GM12875 (cell line): Measurements from ENCODE around the gene DIO1.

Source experiments
- H3K4me3 ChIP-seq: one replicate; pipeline ENCODE4 v1.5.1; 2011; ENCODE audit warnings: low read depth, low read length, control low read depth
- TF ChIP-seq, protein P1 (sequence below): IDR thresholded peaks from 2 replicates; pipeline ENCODE4 v1.5.1; 2011; ENCODE audit warnings: low read depth, mild to moderate bottlenecking, control low read depth, inconsistent platforms, low read length, moderate library complexity, borderline replicate concordance; ENCODE audit not compliant: insufficient read depth

Gene DIO1

DNA sequence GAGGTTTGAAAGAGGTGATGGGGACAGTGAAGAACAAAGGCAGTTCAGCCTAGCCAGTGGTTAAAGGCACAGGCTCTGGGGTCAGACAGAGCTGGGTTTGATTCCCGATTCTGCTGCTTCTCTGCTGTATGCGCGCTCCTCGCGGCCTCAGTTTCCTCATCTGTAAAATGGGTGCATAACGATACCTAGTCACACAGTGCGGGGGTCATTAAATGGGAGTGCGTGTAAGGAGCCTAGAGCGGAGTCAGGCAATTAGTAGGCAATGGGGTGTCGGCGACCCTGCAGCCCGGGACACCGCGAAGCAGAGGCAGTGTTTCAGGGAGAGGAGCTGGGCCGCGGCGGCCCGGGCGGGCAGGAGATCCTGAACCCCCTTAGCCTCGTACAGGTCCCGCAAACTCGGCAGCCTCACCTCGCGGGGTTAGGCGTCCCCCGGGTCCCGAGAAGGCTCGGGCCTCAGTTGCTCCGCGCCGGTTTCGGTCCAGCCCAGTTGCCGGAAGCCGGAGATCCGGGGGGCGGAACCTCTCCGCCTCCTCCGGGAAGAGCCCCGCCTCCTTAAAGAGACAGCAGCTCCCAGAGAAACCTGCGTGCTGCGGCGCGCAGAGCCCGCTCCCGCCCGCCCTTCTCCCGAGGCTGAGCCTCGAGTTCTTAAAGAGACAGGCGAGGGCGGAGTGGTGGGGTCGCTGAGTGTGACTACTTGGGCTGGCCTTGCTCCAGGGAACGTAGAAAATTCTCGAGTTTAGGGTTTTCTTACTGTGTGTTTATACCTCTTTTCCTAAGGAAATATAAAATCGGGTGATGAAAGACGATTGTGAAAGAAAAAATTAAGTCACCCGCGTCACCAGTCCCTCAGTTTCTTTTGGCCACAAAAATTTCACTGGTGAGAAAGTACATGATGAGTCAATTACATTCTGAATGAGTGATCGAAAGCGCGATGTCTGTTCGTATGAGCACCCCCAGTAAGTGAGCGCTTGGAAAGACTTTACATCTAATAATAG, 4.4 kb upstream of the DIO1 start, which contains the start of gene YIPF1:
Gene YIPF1 (minus strand): TSS at position 494 of the 995 bp plus-strand sequence. CDS start 860 bp downstream, outside the sequence.
- H3K4me3 ChIP-seq, result peak within 1 kb of the TSS; percentile 86
- TF ChIP-seq, protein P1, sequence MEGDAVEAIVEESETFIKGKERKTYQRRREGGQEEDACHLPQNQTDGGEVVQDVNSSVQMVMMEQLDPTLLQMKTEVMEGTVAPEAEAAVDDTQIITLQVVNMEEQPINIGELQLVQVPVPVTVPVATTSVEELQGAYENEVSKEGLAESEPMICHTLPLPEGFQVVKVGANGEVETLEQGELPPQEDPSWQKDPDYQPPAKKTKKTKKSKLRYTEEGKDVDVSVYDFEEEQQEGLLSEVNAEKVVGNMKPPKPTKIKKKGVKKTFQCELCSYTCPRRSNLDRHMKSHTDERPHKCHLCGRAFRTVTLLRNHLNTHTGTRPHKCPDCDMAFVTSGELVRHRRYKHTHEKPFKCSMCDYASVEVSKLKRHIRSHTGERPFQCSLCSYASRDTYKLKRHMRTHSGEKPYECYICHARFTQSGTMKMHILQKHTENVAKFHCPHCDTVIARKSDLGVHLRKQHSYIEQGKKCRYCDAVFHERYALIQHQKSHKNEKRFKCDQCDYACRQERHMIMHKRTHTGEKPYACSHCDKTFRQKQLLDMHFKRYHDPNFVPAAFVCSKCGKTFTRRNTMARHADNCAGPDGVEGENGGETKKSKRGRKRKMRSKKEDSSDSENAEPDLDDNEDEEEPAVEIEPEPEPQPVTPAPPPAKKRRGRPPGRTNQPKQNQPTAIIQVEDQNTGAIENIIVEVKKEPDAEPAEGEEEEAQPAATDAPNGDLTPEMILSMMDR, result no peak

DNA sequence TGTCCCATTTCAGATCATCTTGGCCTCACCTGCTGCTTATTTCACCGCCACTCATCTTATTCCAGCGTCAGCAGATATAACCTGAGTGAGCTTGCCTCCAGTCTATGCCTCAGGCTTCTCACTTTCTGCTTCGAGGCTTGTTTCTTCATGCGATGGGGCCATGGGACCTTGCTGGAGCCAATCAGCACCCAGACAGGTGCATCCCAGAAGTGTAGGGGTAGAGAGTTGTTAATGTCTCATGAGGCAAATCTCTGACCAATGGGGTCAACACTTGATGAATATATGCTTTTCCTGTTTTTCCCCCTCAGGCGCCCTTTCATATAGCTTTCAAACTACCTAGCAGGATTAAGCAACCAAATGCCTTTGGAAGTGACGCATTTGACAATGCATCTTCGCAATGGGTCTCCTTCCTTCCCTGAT, 3.5 kb upstream of the DIO1 start:
- no peak overlapping the region for H3K4me3 ChIP-seq
- TF ChIP-seq, protein P1, result no peak

DNA sequence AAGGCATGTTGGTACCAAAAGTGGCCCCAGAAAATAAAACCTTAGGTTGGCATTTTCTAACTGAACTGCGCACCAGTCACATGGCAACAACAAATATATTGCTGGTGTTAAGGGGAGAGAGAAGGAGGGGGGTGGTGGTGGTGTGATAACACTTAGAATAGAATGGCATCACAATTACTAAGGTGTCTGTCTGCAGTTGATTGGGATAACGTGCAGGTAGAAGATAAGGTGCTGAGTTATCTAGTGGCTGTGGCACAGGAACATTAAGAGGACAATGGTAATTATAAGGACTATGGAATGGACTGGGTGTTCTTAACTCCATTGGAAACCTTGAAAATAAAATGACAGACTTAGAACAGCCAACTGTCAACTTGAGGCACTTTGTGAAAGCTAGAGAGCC, 3.0 kb upstream of the DIO1 start:
- H3K4me3 ChIP-seq, result no peak overlapping the region
- TF ChIP-seq, protein P1, result no peak

DNA sequence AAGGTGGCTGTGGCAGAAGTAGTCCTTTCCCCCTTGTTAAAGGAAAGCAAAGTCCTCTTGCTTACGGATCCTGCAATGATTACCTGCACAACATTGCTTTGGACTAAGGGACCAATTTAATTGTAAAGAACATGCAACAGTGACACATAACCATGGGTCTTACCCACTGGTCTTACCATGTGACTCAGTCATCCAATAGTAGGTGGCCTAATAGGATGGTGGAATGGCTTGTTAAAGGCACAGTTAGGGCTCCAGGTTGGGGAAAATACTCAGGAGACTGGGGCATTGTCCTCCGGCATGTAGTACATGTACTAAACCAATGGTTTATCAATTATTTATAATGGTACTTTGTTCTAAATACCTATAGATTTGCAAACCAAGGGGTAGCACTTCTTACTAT, 2.3 kb upstream of the DIO1 start:
- no peak overlapping the region for H3K4me3 ChIP-seq
- TF ChIP-seq, protein P1, result no peak

DNA sequence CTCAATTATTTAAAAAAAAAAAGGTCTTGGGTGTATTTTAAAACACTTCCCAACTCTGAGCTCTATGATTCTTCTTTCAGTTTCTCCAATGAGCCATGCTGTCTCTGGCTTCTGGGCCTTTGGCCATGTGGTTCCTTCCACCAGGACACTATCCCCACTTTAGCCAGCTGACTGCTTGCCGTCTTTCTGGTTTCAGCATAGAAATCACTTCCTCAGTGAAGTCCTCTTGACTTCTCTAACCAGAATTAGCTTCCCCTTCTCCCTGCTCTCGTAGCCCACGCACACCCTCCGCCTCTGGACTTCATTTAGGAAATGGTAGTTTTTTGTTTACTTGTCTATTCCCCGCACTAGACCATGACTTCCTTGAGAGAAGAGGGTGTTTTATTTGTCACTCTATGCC, 1.1 kb upstream of the DIO1 start:
- no peak overlapping the region for H3K4me3 ChIP-seq

DNA sequence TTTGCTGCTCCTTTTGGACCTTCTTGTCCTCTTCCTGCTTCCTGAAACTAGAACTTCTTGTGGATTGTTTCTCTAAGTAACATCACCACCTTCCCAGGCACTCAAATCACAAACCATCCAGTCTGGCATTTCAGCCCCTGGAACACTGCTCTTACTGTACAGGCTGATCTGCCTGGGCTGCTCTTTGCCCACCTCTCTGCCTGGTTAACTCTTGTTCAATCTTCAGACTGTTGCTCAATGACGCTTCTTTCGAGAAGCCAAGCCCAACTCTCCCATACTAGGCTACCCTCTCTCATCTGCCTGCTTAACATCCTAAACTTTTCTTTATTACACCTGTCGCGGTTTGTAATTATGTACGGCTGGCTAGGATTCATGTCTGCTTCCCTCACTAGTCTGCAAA, 657 bp downstream of the DIO1 start:
- H3K4me3 ChIP-seq, result no peak overlapping the region
- TF ChIP-seq, protein P1, result no peak

More for the DNA sequence above, 1.1 kb upstream of the DIO1 start:
- TF ChIP-seq, protein P1, result no peak

DNA sequence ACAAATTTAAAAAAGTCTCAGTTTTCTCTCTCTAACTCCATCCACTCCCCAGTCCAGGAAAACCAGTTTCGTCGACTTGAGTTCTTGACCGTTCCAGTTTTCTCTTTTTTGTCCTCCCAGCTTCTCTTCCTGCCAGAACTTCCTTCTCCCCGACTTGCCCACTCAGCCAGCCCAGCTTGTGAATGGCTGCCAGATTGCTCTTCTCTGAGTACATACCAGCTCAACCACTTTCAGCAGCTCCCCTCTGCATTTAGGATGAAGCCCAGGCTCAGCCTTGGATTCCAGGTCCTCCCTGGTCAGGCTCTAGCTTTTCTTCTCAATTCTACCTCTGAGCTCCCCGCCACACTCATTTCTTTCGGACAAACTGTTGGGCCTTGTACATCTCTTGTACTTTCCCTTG, 1.4 kb downstream of the DIO1 start:
- TF ChIP-seq, protein P1, result no peak

More for the DNA sequence above, 1.4 kb downstream of the DIO1 start:
- no peak overlapping the region for H3K4me3 ChIP-seq
